Dermis blood vessel endothelial cell (primary cell): ENCODE measurements around the gene DNMT3B. TPM values are rescaled to one million over a fixed set of nuclear protein-coding genes. Genes with fewer than 3 reads are reported as not detected.

Experiments used
- total RNA-seq: library from RNA; depleted of rRNA; stranded (reverse); fragments of >200 nt; gene quantifications from 2 replicates; pipeline ENCODE4 v1.2.3, GENCODE V29; 2014

DNMT3B gene
- total RNA-seq, 1 donor from 2014 or later, result 2.9 TPM

Other genes starting within 250 kb of the DNMT3B start
- gene NOL4L, start 177.1 kb upstream of the DNMT3B start, total RNA-seq, result 15.8 and 16.5 TPM in 2 replicates
- gene C20orf203, start 88.4 kb upstream of the DNMT3B start, total RNA-seq, result not detected in 2 replicates
- 24.4 and 28.1 TPM in 2 replicates for gene COMMD7, start 18.9 kb upstream of the DNMT3B start, total RNA-seq
- gene MAPRE1, start 57.6 kb downstream of the DNMT3B start, total RNA-seq, result 127 and 157 TPM in 2 replicates
- gene EFCAB8, start 96.5 kb downstream of the DNMT3B start, total RNA-seq, result under 0.01 and 0.05 TPM in 2 replicates
- gene SUN5, start 242.0 kb downstream of the DNMT3B start, total RNA-seq, result not detected in 2 replicates
- not detected in 2 replicates for gene BPIFB2, start 245.3 kb downstream of the DNMT3B start, total RNA-seq